ENCODE results near the gene PCYT2.

PCYT2 gene

DNA sequence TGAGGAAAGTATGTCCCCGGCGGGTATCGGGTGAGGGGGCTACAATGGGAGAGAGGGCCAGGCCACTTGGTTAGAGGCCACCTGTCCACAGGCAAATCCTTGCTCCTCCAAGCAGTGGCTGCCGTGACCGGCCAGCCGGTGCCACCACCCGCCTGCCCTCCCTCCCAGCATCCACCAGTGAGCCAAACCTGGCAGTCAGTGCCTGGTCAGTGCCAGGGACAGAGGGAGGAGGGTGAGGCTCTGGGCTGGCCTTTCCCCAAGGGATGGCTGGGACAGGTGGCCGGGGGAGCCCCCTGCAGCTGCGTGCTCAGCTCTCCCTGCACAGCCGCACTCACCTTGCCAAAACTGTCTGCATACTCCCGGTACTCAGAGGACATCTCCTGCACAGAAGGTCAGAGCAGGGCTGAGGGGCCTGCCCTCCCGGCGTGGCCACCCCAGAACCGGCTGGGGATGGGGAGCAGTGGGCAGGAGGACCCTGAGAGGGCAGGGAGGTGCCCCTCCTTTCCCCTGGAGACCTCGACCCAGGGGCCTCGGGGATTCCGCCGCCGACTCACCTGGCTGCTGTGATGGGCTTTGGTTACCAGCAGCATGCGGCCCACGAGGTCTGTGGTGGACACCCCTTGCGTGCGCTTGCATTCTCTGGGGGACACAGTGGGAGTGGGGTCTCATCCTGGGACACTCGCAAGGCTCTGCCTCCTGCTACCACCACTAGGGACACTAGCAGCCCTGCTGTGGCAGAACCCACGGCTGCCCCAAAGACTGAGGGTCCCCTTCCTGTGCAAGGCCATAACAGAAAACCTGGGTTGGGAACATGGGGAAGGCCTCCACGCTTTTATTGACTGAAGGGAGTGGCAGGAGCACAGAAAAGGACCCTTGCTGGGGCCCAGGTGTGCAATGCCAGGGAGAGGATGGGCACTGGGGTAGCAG, 3.7 kb downstream of the PCYT2 start:
- in situ Hi-C loops (cut with MboI; ENCODE audit: low sequenced_read_pairs) = no loop called here
- no peak for DNase-seq (ENCODE audit: low spot score in 2 of 2)
- Histone ChIP-seq H3K36me3 (replicated peaks) (peaks cover 34% of the 10 kb centered on the region), H3K27me3 (ENCODE audit: low read depth) (no peaks in the 10 kb centered on the region), H3K4me3 (no peak overlapping the region), H3K4me1 (no peaks in the 10 kb centered on the region), H3K9me3 (no peaks in the 10 kb centered on the region)

DNA sequence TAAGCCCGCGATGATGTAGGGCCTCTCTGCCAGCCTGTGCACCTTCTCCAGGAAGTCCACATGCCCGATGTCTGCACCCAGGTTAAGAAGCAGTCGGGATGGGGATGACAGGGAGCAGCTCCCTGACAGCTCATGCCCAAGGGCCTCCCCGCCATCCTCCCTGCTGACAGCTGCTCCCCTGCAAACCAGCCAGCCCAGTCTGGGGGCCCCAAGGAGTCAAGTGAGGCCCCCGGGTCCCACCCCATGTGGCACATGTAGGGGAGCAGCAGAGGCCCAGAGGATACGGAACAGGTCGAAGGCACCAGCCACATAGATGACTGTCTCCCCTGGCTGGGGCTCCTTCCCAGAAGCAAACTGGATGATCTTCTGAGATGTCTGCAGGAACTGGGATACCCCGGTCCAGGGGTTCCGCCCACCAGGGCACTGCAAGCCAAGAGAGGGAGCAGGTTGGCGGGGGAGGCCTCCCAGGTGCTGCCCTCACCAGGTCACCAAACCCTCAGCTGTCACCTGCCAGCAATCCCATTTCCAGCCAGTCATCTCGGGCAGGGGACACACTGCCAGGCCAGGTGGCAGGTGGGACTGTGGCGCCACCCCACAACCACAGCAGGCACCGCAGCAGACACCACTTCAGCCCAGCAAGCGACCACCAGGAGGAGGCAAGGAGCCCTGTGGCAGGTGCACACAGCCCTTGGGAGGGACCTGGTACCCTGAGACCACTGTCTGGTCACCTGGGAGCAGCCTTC, 4.6 kb downstream of the PCYT2 start:
- H3K4me3 ChIP-seq = no peak overlapping the region
- no peaks in the 10 kb centered on the region for H3K4me1 ChIP-seq
- peaks cover 34% of the 10 kb centered on the region for H3K36me3 ChIP-seq (replicated peaks)
- in situ Hi-C loops (cut with MboI; ENCODE audit: low sequenced_read_pairs) = no loop called here
- no peak for DNase-seq (ENCODE audit: low spot score in 2 of 2)
- no peaks in the 10 kb centered on the region for H3K9me3 ChIP-seq
- H3K27me3 ChIP-seq (ENCODE audit: low read depth) = no peaks in the 10 kb centered on the region

GRCh38 chr17:81905993-81906392, 5.2 kb downstream of the PCYT2 start:
- no peak for DNase-seq (ENCODE audit: low spot score in 2 of 2)
- H3K4me3 ChIP-seq = no peak overlapping the region
- H3K4me1 ChIP-seq = no peaks in the 10 kb centered on the region
- H3K36me3 ChIP-seq (replicated peaks) = peaks cover 34% of the 10 kb centered on the region
- no peaks in the 10 kb centered on the region for H3K9me3 ChIP-seq
- in situ Hi-C loops (cut with MboI; ENCODE audit: low sequenced_read_pairs) = no loop called here
- H3K27me3 ChIP-seq (ENCODE audit: low read depth) = no peaks in the 10 kb centered on the region

GRCh38 chr17:81905424-81905875, 5.7 kb downstream of the PCYT2 start:
- Histone ChIP-seq H3K4me1 (no peaks in the 10 kb centered on the region), H3K27me3 (ENCODE audit: low read depth) (no peaks in the 10 kb centered on the region), H3K9me3 (no peaks in the 10 kb centered on the region), H3K4me3 (no peak overlapping the region), H3K36me3 (replicated peaks) (peaks cover 34% of the 10 kb centered on the region)
- no peak for DNase-seq (ENCODE audit: low spot score in 2 of 2)
- in situ Hi-C loops (cut with MboI; ENCODE audit: low sequenced_read_pairs) = no loop called here

GRCh38 chr17:81904600-81905423, 6.4 kb downstream of the PCYT2 start:
- DNase-seq (ENCODE audit: low spot score in 2 of 2) = no peak
- H3K36me3 ChIP-seq (replicated peaks) = peaks cover 40% of the 10 kb centered on the region
- H3K9me3 ChIP-seq = no peaks in the 10 kb centered on the region
- H3K27me3 ChIP-seq (ENCODE audit: low read depth) = no peaks in the 10 kb centered on the region
- no peaks in the 10 kb centered on the region for H3K4me1 ChIP-seq
- no peak overlapping the region for H3K4me3 ChIP-seq
- in situ Hi-C loops (cut with MboI; ENCODE audit: low sequenced_read_pairs) = no loop called here

- in situ Hi-C loops (cut with MboI; ENCODE audit: low sequenced_read_pairs) = no loop called here
- no peak for DNase-seq (ENCODE audit: low spot score in 2 of 2)
- peaks cover 43% of the 10 kb centered on the region for H3K36me3 ChIP-seq (replicated peaks)
Measured at GRCh38 chr17:81903896-81904599, 7.2 kb downstream of the PCYT2 start.

GRCh38 chr17:81903415-81903831, 7.8 kb downstream of the PCYT2 start:
- no peaks in the 10 kb centered on the region for H3K9me3 ChIP-seq
- peaks cover 44% of the 10 kb centered on the region for H3K36me3 ChIP-seq (replicated peaks)
- in situ Hi-C loops (cut with MboI; ENCODE audit: low sequenced_read_pairs) = no loop called here
- no peaks in the 10 kb centered on the region for H3K27me3 ChIP-seq (ENCODE audit: low read depth)
- no peaks in the 10 kb centered on the region for H3K4me1 ChIP-seq
- no peak for DNase-seq (ENCODE audit: low spot score in 2 of 2)
- H3K4me3 ChIP-seq = no peak overlapping the region

More at GRCh38 chr17:81903896-81904599, 7.2 kb downstream of the PCYT2 start:
- no peaks in the 10 kb centered on the region for H3K9me3 ChIP-seq
- H3K4me1 ChIP-seq = no peaks in the 10 kb centered on the region
- H3K4me3 ChIP-seq = no peak overlapping the region
- H3K27me3 ChIP-seq (ENCODE audit: low read depth) = no peaks in the 10 kb centered on the region

DNA sequence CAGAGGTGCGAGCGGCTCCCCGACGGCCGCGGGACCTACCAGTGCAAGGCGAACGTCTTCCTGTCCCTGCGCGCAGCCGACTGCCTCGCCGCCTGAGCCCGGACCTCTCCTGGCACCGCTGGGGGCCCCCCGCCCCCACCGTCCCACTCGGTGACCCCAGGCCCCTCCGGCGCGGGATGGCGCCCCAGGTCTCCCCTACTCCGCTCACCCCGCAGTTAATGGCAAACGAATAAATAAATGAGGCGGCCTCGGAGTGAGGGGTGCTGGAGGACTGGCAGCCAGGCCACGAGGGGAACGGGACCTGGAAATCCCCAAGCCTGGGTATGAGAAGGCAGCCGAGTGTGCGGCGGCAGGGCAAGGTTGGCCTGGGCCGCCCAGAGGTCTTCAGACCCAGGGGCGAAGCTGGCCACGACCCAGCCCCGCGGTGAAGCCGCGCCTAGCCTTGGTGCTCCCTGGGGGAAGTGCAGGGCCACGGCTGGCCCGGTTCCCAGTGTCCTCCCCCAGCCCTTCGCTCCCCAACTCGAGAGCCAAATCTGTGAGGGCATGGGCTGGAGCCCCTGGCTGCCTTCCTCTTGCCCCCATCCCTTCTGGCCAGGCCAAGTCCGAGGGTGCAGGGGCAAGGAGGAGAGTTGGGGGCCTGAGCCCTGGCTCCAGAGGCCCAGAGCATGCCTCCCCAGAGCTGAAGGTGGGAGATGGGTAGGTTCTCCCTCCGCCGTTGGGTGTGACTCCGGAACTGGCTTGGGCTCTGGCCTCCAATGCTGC, 8.4 kb downstream of the PCYT2 start:
- Histone ChIP-seq H3K4me3 (no peak overlapping the region), H3K27me3 (ENCODE audit: low read depth) (no peaks in the 10 kb centered on the region), H3K36me3 (replicated peaks) (peaks cover 43% of the 10 kb centered on the region), H3K4me1 (no peaks in the 10 kb centered on the region), H3K9me3 (no peaks in the 10 kb centered on the region)
- DNase-seq (ENCODE audit: low spot score in 2 of 2) = no peak
- in situ Hi-C loops (cut with MboI; ENCODE audit: low sequenced_read_pairs) = no loop called here

- no peaks in the 10 kb centered on the region for H3K9me3 ChIP-seq
- no peak for DNase-seq (ENCODE audit: low spot score in 2 of 2)
- peaks cover 45% of the 10 kb centered on the region for H3K36me3 ChIP-seq (replicated peaks)
- in situ Hi-C loops (cut with MboI; ENCODE audit: low sequenced_read_pairs) = no loop called here
- H3K4me3 ChIP-seq = no peak within 1 kb of the TSS
- no peaks in the 10 kb centered on the region for H3K27me3 ChIP-seq (ENCODE audit: low read depth)
- H3K4me1 ChIP-seq = no peaks in the 10 kb centered on the region
Measured at GRCh38 chr17:81902023-81902652, 9.1 kb downstream of the PCYT2 start, which contains the start of gene NPB. NPB (plus strand) TSS chr17:81902238; CDS start chr17:81902278, 40 bp downstream.

DNA sequence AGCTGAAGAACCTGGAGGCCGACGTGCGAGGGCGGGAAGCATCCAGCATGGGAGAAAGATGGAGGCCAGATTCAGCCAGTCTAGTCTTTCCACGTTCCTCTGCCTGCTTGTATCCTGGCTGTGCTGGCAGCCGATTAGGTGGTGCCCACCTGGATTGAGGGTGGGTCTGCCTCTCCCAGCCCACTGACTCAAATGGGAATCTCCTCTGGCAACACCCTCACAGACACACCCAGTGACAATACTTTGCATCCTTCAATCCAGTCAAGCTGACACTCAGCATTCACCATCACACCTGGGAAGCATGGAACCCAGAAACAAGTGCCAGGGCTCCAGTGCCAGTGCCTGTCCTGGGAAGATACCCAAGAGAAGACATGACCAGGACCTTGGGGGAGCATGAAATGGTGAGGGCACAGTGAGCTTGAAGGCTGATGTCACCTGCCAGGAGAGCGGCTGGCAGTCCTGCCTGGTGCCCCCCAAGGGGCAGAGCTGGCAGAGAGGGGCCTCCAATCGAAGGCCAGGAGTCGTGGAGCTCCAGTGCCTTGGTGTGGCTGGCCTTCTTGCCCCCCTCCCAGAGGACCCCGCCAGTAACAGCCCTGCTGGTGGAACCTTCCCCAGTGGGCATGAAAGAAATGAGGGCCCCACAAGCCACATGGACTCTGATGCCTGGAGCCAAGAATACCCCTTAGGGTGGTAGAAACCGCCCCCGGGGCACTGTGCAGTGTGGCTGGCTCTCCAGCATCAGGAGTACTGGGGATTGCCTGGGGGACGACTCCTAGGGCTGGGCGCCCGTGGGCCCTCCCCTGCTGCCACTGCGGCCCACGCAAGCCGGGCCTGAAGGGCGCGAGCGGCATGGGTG, 9.8 kb downstream of the PCYT2 start:
- Histone ChIP-seq H3K4me1 (no peaks in the 10 kb centered on the region), H3K9me3 (no peaks in the 10 kb centered on the region), H3K27me3 (ENCODE audit: low read depth) (no peaks in the 10 kb centered on the region), H3K4me3 (no peak overlapping the region), H3K36me3 (replicated peaks) (peaks cover 43% of the 10 kb centered on the region)
- in situ Hi-C loops (cut with MboI; ENCODE audit: low sequenced_read_pairs) = no loop called here
- DNase-seq (ENCODE audit: low spot score in 2 of 2) = no peak

DNA sequence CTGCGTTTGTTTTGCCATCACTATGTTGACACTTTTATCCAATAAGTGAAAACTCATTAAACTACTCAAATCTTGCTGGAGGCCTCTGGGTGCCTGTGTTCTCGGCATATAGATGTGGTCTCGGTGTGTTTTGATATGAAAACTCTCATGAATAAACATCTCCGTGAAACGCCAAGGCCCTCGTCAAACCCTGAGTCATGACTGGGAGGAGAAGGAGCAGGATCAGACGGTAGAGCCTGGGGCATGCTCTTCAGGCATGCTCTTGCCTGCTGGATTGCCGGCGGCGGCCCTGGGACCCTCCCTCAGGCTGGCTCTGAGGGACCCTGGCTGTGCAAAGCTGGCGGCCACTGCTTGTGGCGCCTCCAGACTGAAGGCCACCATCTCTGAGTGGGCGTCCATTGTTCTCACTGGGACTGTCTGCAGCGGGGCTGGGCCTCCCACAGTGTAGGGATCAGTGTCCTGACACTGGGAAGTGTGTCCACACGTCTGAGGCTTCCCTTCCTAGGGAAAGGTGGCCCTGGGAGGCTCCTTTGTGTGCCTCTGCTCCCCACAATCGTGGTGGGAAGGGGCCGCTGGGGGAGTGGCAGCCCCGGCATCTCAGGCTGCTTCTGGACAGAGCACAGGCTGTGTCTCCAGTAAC, 10.9 kb downstream of the PCYT2 start:
- Histone ChIP-seq H3K36me3 (replicated peaks) (peaks cover 53% of the 10 kb centered on the region), H3K27me3 (ENCODE audit: low read depth) (no peaks in the 10 kb centered on the region), H3K9me3 (no peaks in the 10 kb centered on the region), H3K4me3 (no peak overlapping the region), H3K4me1 (no peaks in the 10 kb centered on the region)
- in situ Hi-C loops (cut with MboI; ENCODE audit: low sequenced_read_pairs) = no loop called here
- no peak for DNase-seq (ENCODE audit: low spot score in 2 of 2)

Data from HAP-1 (cell line).